GM10266 (cell line): ENCODE measurements around the gene CCNL1.
A peak's percentile ranks its signal among the peaks of the same experiment; 100 is the strongest.
"Not testable (repeated sequence)": the region's sequence is repeated elsewhere in the genome, so short reads cannot be mapped to it uniquely, and the experiment has no call there.

Experiments
- DNase-seq: peaks from one replicate; pipeline ENCODE4 v3.0.0; 2012; ENCODE audit errors: extremely low spot score
- TF ChIP-seq, protein P1 (sequence below): IDR thresholded peaks from 2 replicates; pipeline ENCODE4 v1.5.1; 2012; ENCODE audit warnings: mild to moderate bottlenecking, low read depth; ENCODE audit not compliant: control insufficient read depth, insufficient read depth; ENCODE audit errors: missing control alignments

CCNL1 gene

DNA sequence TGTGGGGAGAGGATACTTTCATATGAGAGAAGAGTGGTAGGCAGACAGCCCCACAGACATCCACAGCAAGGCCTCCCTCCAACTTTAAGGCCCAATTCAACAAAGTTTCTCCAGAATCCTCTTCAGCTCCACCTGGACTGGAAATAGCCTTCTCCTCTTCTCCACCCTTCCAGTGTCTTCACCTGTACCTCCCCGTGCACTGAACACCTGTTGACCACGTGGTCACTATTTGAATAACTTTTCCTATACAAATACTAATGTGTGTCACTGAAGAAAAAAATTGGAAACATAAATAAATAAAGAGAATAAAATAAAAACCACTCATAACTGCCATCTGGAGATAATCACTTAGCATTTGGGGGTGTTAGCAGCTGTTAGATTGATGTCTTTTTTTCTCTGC lies 52.9 kb downstream of the CCNL1 start:
- DNase-seq: no peak
- TF ChIP-seq, protein P1, sequence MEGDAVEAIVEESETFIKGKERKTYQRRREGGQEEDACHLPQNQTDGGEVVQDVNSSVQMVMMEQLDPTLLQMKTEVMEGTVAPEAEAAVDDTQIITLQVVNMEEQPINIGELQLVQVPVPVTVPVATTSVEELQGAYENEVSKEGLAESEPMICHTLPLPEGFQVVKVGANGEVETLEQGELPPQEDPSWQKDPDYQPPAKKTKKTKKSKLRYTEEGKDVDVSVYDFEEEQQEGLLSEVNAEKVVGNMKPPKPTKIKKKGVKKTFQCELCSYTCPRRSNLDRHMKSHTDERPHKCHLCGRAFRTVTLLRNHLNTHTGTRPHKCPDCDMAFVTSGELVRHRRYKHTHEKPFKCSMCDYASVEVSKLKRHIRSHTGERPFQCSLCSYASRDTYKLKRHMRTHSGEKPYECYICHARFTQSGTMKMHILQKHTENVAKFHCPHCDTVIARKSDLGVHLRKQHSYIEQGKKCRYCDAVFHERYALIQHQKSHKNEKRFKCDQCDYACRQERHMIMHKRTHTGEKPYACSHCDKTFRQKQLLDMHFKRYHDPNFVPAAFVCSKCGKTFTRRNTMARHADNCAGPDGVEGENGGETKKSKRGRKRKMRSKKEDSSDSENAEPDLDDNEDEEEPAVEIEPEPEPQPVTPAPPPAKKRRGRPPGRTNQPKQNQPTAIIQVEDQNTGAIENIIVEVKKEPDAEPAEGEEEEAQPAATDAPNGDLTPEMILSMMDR: no peak

DNA sequence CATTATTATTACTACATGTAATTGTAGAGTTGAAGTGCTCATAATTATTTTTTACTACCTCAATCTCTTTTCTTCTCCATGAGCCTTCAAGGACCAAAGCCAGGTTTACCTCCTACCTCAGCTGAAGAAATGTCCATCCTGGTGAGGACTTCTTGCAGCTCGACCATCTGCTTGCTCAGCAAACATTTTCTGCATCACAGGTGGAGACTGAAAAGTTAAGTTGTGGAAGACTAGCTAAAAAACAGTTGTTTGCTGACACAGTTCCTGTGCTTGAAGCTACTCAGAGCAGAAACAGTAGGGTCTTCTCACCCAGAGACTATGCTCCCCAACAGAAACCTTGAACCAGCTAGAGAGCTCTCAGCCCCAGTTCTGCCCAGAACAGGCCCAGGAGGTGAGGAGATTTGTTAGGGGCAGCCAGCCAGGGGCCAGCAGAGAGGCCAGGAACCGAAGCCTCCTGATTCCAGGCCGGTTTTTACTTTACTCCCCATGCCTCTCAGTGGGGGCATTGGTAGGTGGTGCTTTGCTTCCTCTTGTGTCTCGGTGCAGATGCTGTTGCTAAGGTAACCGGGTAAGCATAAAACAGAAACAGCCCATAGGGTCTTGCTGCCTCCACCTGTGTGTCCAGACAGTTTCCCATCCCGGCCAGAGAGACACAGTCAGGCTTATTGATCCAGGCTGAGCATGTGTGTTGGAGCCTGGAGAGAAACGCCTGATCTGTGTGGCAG lies 54.9 kb downstream of the CCNL1 start:
- DNase-seq: peak; percentile 58
- TF ChIP-seq, protein P1: no peak

DNA sequence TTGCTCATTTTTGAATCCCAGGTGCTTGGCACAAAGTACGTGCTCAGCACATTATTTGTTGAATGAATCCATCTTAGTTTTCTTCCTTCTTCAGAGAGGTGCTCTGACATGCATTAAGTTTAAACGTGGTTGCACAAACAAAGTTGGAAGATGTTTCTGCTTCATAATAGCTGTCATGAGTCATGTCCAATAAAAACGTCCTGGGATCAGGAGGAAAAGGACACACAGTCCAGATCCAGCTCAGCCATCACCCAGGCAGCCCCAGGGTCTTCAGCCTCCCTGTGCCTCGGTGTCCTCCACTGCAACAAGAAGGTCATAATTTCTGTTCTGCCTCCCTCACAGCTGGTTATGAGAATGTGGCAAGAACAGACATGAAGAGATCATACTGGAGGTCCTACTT lies 55.4 kb downstream of the CCNL1 start:
- no peak for DNase-seq

DNA sequence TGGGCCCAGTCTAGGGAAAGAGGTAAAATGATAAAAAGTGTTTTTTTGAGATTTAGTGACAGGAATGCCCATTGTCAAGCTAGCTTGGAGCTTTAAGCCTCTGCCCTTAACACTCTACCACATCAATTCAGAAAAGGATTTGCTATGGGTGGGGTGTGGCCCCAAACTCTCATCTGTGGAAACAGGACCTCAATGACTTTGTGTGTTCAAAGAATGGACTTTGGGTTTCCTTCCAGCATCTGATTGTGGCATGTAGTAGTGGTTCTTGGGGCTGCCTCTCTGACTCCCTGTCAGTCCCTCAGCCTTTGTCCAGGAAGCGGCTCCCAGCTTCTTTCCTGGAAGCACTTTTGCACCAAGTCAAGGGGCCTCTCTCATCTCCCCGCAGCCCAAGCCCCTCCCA lies 56.1 kb downstream of the CCNL1 start:
- DNase-seq: no peak
- TF ChIP-seq, protein P1: no peak

More for the DNA sequence above, 55.4 kb downstream of the CCNL1 start:
- TF ChIP-seq, protein P1: no peak

DNA sequence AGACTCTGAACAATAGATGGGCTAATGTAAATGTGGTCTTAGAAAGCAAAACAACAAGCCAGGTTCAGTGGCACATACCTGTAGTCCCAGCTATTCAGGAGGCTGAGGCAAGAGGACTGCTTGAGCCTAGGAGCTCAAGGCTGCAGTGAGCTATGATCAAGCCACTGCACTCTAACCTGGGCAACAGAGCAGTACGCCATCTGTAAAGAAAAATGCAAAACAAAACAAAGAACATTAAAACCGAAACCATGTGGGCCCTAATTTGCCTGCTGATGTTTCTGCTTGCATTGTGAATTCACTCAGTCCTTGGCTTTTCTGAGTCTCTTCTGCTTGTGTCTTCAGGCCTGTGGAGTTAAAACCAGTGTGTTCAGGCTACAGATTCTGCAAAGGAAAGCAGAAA lies 56.7 kb downstream of the CCNL1 start:
- TF ChIP-seq, protein P1: no peak
- DNase-seq: peak; percentile 67

DNA sequence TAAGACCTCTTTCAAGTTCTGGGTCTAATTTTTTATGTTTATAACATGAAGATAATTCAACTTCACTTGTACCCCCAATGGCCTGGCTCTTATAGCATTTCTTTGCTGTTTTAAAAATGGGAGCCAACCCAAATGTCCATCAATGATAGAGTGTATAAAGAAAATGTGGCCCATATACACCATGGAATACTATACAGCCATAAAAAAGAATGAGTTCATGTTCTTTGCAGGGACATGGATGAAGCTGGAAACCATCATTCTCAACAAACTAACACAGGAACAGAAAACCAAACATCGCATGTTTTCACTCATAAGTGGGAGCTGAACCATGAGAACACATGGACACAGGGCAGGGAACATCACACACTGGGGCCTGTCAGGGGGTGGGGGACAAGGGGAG lies 57.4 kb downstream of the CCNL1 start:
- not testable (repeated sequence) for DNase-seq

DNA sequence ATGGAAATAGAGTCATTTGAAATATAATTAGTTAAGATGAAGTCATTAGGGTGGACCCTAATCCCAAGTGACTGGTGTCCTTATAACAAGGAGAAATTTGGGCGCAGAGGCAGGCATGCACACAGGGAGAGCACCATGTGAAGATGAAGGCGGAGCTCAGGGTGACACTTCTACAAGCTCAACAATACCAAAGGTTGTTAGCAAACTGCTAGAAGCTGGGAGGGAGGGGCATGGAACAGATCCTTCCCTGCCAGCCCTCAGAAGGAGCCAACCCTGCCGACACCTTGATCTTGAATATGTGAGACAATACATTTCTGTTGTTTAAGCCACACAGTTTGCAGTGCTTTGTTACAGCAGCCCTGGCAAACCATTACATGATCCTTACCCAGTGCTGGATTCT lies 57.8 kb downstream of the CCNL1 start:
- TF ChIP-seq, protein P1: no peak
- DNase-seq: no peak

DNA sequence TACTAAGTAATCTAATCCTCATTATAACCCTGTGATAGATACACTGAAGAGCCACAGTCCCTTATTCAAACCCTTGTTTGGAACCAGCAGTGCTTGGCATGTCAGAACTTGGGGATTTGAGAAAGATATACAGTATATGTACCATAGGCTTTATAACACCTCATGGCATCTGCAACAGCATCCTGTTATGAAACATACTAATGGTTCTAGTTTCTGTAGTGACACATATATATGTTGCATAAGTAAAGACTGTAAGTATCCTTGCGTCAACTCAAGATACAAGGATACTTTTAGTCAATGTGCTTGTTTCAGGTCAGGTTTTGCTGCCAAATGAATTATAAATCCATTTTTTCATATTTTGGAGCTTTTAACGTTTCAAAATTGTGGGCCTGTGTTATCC lies 58.5 kb downstream of the CCNL1 start:
- TF ChIP-seq, protein P1: no peak
- no peak for DNase-seq
